ENCODE results near the gene ORM1.
"Not testable (repeated sequence)": the region's sequence is repeated elsewhere in the genome, so short reads cannot be mapped to it uniquely, and the experiment has no call there.

ORM1 gene

DNA sequence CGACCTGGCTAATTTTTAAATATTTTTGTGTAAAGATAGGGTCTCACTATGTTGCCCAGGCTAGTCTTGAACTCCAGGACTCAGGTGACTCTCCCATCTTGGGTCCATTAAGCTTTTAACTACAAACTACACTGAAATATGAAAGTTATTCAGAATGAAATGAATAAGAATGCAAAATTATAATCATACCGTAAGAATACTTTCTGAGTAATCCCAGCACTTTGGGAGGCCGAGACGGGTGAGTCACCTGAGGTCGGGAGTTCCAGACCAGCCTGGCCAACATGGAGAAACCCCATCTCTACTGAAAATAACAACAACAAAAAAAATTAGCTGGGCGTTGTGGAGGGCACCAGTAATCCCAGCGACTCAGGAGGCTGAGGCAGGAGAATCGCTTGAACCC lies 1.1 kb upstream of the ORM1 start:
- DNase-seq (ENCODE audit: low spot score): no peak
- ChIA-PET POLR2A (ENCODE audit: low non-redundant PET) (no interaction called here), CTCF (interaction anchor here (1.1 kb wide), 1 partner anchor 14 kb away, joined by 3 read pairs; no protein-coding TSS in a partner anchor)
- no peak overlapping the region for H3K27ac ChIP-seq
- TF ChIP-seq, protein P1, sequence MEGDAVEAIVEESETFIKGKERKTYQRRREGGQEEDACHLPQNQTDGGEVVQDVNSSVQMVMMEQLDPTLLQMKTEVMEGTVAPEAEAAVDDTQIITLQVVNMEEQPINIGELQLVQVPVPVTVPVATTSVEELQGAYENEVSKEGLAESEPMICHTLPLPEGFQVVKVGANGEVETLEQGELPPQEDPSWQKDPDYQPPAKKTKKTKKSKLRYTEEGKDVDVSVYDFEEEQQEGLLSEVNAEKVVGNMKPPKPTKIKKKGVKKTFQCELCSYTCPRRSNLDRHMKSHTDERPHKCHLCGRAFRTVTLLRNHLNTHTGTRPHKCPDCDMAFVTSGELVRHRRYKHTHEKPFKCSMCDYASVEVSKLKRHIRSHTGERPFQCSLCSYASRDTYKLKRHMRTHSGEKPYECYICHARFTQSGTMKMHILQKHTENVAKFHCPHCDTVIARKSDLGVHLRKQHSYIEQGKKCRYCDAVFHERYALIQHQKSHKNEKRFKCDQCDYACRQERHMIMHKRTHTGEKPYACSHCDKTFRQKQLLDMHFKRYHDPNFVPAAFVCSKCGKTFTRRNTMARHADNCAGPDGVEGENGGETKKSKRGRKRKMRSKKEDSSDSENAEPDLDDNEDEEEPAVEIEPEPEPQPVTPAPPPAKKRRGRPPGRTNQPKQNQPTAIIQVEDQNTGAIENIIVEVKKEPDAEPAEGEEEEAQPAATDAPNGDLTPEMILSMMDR (conservative IDR thresholded peaks at IDR 0.05; ENCODE audit: low read depth): no peak

- H3K27ac ChIP-seq: not testable (repeated sequence)
Measured at GRCh38 chr9:114322160-114322818, 609 bp upstream of the ORM1 start.

DNA sequence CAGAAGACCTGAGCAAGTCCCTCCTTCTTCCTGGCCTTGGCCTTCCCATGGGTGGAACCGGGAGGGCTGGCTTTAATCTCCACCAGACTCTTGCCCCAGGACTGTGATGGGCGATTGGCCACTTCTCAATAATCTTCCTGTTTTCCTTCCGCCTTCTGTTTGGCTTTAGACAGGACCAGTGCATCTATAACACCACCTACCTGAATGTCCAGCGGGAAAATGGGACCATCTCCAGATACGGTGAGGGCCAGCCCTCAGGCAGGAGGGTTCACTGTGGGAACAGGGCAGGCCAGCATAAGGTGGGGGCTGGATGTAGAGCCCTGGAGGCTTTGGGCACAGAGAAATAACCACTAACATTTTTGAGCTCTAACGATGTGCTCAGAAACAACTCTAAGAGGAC lies 951 bp downstream of the ORM1 start:
- CTCF ChIA-PET; POLR2A ChIA-PET (ENCODE audit: low non-redundant PET); H3K27ac ChIP-seq; DNase-seq (ENCODE audit: low spot score): not testable (repeated sequence)

More at GRCh38 chr9:114322160-114322818, 609 bp upstream of the ORM1 start:
- POLR2A ChIA-PET (ENCODE audit: low non-redundant PET); CTCF ChIA-PET; DNase-seq (ENCODE audit: low spot score): not testable (repeated sequence)

GRCh38 chr9:114324492-114324891 lies 1.6 kb downstream of the ORM1 start:
- TF ChIP-seq, protein P1 (conservative IDR thresholded peaks at IDR 0.05; ENCODE audit: low read depth): no peak
- POLR2A ChIA-PET (ENCODE audit: low non-redundant PET): no interaction called here
- no peak for DNase-seq (ENCODE audit: low spot score)
- CTCF ChIA-PET: no interaction called here
- H3K27ac ChIP-seq: no peak overlapping the region

- DNase-seq (ENCODE audit: low spot score); H3K27ac ChIP-seq; CTCF ChIA-PET; POLR2A ChIA-PET (ENCODE audit: low non-redundant PET): not testable (repeated sequence)
Measured at GRCh38 chr9:114324965-114325364, 2.1 kb downstream of the ORM1 start.

DNA sequence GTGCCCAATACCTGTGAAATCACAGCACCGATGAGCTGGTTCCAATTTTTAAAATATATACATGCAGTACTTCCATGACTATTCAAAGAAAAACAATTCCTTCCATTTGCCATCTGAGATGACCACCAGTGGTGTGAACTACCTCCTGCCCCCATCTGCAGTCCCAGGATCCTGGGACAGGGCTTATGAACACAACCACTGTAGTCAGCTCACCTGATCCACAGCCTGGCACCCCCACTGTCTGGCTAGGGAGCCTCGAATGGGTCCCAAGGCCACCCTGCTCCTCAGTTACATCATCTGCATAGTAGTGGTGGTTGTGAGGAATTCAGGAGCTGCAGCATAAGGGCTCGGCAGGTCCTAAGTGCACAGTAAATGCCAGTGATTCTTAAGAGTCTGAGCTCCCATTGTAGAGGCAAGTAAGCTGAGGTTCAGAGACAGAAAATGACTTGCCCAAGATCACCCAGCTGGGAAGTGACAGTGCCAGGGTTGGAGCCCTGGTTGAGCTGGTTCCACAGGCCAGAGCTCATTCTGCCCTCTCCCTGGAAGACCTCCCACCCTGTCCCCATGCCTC lies 2.9 kb downstream of the ORM1 start:
- POLR2A ChIA-PET (ENCODE audit: low non-redundant PET); H3K27ac ChIP-seq; DNase-seq (ENCODE audit: low spot score): not testable (repeated sequence)
- CTCF ChIA-PET: interaction anchor here (0.6 kb wide), 1 partner anchor 206 kb away, joined by 4 read pairs; no protein-coding TSS in a partner anchor

- DNase-seq (ENCODE audit: low spot score): no peak
Measured at GRCh38 chr9:114327749-114328148, 4.9 kb downstream of the ORM1 start.

GRCh38 chr9:114328357-114328820 lies 5.5 kb downstream of the ORM1 start:
- POLR2A ChIA-PET (ENCODE audit: low non-redundant PET); CTCF ChIA-PET; H3K27ac ChIP-seq; DNase-seq (ENCODE audit: low spot score): not testable (repeated sequence)

More at GRCh38 chr9:114327749-114328148, 4.9 kb downstream of the ORM1 start:
- no peak overlapping the region for H3K27ac ChIP-seq
- TF ChIP-seq, protein P1 (conservative IDR thresholded peaks at IDR 0.05; ENCODE audit: low read depth): no peak
- POLR2A ChIA-PET (ENCODE audit: low non-redundant PET): no interaction called here
- CTCF ChIA-PET: no interaction called here

GRCh38 chr9:114328937-114329624 lies 6.2 kb downstream of the ORM1 start:
- POLR2A ChIA-PET (ENCODE audit: low non-redundant PET); DNase-seq (ENCODE audit: low spot score); H3K27ac ChIP-seq; CTCF ChIA-PET: not testable (repeated sequence)

- CTCF ChIA-PET; H3K27ac ChIP-seq; POLR2A ChIA-PET (ENCODE audit: low non-redundant PET): not testable (repeated sequence)
Measured at GRCh38 chr9:114329625-114330022, 6.7 kb downstream of the ORM1 start, which contains the start of gene ORM2. Gene ORM2 (plus strand): TSS chr9:114329869. CDS start chr9:114329905, 36 bp downstream.

More at GRCh38 chr9:114329625-114330022, 6.7 kb downstream of the ORM1 start, which contains the start of gene ORM2:
- DNase-seq (ENCODE audit: low spot score): not testable (repeated sequence)

Data from RWPE1 (cell line).